HG03521 (cell line): ENCODE data around the gene RAPH1.
A peak's percentile ranks its signal among the peaks of the same experiment; 100 is the strongest.
"Not testable (repeated sequence)": the region's sequence is repeated elsewhere in the genome, so short reads cannot be mapped to it uniquely, and the experiment has no call there.

ENCODE experiments used
- ATAC-seq: cut with Tn5 transposase; IDR thresholded peaks from one replicate; pipeline ENCODE4 v1.9.1; 2021; ENCODE audit warnings: mild to moderate bottlenecking, moderate library complexity; ENCODE audit not compliant: unreplicated experiment

RAPH1 gene

DNA sequence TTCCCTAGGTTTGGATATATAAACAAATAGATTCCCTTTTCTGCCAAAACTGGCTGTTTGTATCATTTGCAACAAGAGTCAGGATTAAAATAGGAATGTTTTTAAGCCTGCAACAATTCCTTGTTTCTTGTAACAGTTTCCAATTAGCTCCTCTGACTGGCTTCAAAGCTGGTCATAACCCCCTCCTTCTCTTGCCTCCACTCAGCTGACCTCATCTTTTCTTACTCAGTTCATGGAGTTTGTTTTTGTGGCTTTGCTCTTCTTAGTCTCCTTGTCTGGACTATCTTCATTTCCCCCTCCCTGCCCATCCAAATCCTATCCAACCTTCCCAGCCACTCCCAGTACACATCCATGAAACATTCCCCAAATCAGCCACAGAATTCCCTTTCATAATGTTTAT, 14.3 kb upstream of the RAPH1 start:
- no peak for ATAC-seq

DNA sequence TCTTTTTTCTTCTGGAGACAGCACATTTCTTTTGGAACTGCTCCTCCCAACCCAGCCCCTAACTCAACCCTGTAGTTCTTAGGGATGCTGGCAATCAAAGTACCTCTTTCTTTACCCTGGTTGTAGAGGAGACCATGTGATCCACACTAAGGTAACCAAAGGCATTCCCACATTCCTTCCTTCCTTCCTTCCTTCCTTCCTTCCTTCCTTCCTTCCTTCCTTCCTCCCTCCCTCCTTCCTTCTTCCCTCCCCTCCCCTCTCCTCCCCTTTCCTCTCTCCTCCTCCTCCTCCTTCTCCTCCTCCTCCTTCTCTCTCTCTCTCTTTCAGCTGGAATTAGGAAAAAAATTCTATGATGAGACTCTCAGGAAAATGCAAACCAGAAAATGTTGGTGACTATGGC, 13.8 kb upstream of the RAPH1 start:
- ATAC-seq: no peak

DNA sequence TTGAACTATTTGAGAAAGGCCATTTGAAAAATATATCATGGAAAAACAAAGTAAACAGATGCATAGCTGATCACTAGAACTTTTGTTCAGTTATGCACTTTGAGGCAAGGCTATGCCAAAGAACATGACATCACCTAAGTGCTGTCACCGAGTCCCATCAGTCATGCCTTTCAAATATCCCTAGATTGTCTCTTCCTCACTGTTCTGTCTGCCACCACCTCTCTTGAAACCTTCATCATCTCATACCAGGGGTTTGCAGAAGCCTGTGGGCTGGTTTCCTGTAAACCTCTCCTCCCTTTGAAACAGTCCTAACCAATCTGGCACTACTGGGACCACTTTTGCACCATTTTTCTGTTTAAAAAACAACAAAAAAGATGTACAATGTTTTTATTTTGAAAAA, 12.3 kb upstream of the RAPH1 start:
- no peak for ATAC-seq

DNA sequence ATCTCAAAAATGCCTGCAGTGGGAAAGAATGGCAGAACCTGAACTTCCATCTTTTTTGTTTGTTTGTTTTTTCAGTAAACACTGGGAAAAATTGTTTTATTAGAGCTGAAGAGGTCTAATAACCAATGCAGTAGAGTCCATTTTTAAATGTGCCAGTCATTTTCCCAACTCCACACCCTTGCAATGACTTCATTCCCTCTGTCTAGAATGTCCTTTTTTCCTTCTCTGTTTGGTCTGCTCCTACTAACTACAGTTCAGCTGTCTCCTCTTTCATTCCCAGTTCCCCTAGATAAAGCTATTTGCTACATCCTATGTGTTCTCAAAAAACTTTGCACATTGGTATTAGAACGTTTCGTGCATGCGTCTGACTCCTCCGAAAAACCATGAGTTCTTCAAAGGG, 9.3 kb upstream of the RAPH1 start:
- ATAC-seq: no peak

DNA sequence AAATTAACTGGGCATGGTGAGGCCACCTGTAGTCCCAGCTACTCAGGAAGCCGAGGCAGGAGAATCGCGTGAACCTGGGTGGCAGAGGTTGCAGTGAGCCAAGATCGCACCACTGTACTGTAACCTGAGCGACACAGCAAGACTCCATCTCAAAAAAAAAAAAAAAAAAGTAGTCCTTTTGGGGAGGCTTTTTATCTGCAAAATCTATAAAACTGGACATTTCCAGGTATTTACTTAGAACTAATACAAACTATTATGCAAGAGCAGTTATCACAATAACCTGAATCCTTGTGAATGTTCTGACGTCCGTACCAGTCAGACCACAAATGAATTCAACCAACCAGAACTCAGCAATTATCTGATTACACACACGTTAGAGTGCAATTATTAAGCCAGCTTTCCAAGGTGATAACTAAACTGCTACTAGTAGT, 8.8 kb upstream of the RAPH1 start:
- no peak for ATAC-seq

DNA sequence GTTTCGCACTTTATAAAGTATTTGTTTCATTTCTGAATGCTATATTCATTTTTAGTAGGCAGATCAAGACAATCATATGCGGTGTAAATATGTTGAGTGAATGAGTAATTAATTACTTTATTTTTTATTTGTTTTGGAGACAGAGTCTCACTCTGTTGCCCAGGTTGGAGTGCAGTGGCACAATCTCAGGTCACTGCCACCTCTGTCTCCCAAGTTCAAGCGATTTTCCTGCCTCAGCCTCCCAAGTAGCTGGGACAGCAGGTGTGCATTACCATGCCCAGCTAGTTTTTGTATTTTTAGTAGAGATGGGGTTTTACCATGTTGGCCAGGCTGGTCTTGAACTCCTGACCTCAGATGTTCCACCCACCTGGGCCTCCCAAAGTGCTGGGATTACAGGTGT, 5.5 kb upstream of the RAPH1 start:
- not testable (repeated sequence) for ATAC-seq

DNA sequence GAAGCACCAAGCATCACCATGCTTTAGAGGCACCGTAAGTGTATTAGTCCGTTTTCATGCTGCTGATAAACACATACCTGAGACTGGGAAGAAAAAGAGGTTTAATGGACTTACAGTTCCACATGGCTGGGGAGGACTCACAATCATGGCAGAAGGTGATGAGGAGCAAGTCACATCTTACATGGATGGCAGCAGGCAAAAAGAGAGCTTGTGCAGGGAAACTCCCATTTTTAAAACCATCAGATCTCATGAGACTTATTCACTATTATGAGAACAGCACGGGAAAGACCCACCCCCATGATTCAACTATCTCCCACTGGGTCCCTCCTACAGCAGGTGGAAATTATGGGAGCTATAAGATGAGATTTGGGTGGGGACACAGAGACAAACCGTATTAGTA, 3.1 kb upstream of the RAPH1 start:
- not testable (repeated sequence) for ATAC-seq

DNA sequence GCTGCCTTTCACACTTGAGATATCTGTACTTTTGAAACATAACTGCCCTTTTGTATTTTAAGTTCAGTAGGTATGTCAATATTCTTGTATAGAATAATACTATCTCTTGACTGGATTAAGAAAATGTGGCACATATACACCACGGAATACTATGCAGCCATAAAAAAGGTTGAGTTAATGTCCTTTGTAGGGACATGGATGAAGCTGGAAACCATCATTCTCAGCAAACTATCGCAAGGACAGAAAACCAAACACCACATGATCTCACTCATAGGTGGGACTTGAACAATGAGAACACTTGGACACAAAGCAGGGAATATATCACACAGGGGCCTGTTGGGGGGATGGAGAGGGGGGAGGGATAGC, 1.5 kb upstream of the RAPH1 start:
- not testable (repeated sequence) for ATAC-seq

DNA sequence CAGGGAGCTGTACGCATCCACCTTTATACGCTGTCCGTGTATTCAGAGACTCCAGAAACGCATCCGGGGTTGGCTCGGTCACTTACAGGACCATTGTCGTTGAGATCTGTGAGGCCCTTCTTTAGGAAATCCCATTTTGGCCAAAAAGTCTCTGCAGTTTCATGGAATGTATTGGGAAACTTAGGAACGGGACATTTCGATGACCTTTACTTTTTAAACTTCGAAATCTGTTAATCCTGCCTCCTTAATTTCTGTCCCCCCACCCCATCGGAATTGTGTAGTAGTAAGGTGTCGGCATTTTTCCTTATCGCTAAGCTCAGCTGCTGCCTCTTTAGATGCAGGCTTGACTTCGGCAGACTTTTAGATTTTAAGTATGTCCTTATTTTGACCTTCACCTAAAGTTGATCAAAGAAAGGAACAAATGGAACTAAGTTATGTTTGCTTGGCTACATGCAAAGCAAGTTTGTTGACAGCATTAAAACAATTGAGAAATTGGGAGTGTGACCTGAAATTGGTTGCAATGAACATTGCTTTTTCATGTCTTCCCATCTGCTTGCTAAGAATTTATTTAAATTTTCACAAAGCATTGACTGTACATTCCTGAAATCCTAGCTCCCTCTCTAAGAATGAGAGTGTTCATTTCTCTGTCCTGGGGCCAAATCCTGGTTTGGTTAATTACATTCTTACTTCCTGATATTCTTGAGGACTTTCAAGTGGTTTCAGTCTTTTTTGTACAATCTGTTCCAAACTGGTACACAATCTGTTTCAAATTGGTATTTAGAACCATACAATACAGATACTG, 884 bp upstream of the RAPH1 start:
- ATAC-seq: no peak

DNA sequence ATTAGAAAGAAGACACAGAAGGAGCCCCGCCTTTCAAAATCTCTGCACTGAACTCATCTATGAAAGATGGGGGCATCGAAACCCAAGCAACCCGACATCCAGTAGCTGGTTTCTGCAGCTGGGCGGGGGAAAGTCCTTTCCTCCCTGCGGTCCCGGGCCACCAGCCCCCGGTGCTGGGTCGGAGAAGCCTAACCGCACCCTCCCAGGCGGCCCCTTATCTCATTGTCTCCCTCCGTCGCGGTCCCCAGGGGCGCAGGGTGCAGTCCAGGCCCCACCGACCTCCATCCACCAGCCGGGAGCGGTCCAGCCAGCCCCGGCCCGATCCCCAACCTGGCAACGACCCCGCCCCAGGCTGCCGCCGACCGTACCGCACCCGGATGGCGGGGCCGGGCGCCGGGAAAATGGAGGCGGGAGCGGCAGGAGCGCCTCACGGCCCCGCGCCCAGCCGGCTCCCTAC, 452 bp downstream of the RAPH1 start:
- peak; percentile 33 for ATAC-seq

DNA sequence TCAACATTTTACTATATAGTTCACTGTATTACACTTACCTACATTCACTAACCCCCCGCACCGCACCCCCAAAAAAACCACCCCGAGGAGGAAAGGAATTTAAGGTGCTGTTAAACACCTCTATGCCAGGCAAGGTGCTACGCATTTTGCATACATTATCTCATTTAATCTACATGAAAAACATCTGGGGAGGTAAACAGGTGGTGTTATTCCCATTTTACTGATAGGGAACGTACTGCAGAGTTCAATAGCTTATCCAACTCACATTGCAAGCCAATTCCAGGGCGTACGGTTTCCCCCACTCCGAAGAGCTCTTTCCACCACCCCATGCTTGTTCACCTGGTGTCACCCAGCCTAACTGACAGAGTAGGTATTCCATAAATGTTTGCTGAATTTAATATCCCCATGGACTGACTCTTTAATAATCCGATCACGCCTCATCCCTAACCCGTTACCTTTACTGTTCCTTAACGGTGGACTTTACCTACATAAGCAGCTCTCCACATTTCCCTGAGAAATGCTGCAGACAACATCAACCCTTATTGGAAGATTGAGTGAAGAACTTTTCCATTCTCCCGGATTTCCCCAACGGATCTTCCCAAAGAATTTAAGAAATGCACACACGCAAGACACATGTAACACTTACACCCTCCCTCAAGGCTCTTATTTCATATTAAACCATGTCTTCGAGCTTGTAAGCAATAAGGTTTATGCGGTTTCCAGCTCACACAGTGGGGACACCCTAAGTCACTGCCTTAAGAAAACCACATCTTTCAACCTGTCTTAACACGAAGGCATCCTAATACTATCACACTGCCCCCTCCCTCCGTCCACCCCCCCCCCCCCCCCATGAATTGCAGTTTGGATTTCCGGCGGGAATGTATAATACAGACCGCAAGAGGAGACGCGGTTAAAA, 1.2 kb downstream of the RAPH1 start:
- no peak for ATAC-seq

DNA sequence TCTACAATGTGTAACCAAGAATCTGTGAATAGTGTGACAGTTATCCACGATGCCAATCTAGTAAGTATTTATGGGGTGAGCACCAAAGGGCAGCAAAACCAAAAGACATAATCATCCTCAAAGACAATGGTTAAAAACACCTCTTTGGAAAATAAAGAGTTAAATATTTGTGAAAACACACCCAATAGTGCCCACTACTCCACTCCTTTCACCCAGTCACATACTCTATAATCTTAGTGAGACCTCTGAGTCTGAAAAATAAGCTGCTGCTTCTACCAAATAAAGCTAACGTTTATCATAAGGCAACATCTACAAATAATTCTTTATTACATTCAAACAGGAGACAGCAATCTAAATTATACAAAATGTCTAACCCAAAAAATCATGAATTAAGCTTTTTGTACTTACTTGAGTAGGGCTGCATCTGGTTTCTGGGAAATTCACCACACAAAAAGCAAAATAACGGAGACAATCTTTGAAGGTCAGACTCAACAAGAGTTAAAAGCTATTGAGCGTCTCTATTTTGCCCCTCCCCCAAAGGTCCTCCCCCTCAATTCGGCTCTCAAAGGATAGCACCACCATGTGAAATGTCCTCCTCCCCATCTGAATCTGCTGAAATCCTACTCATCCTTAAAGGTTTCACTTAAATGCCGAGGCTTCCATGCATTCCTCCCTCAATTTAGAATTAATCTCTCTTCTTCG, 2.0 kb downstream of the RAPH1 start:
- ATAC-seq: no peak

DNA sequence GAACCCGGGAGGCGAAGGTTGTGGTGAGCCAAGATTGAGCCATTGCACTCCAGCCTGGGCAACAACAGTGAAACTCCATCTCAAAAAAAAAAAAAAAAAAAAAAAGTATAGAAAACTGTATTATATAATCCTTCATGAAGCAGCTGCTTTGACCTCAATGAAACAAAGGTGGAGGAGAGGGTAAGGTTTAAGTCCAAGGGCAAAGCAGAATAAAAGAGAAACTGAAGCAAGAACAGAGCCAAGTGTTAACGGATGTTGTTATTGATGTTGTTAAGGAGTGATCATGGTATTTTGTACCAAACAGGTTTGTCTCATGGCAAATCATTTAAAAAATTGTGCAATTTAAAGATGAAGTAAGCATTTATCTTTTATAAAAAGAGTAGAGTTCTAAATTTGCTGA, 7.4 kb downstream of the RAPH1 start:
- ATAC-seq: no peak

DNA sequence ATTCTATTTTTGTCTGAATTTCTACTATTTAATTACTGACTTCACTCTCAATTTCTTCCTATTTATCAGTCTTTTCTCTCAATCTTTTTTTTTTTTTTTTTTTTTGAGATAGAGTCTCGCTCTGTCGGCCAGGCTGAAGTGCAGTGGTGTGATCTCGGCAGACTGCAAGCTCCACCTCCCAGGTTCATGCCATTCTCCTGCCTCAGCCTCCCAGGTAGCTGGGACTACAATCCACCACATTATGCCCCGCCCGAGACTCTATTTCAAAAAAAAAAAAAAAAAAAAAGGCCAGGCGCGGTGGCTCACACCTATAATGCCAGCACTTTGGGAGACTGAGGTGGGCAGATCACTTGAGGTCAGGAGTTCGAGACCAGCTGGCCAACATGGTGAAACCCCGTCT, 21.8 kb downstream of the RAPH1 start:
- not testable (repeated sequence) for ATAC-seq

DNA sequence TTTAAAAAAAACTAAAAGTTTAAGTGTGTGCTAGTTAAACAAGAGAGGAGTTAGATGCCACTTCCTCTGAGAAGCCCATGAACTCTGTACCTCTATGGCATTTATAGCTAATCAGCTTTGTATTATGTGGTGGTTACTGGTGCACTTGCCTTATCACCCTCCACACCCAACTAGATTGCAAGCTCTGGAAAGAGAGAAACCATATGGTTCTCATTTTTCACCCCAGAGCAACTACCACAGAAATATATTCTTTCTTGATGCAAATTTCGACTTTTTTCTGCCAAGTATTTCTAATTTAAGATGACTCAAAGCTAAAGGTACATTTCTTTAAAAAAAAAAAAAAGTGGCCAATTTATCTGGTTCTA, 24.2 kb downstream of the RAPH1 start:
- no peak for ATAC-seq

DNA sequence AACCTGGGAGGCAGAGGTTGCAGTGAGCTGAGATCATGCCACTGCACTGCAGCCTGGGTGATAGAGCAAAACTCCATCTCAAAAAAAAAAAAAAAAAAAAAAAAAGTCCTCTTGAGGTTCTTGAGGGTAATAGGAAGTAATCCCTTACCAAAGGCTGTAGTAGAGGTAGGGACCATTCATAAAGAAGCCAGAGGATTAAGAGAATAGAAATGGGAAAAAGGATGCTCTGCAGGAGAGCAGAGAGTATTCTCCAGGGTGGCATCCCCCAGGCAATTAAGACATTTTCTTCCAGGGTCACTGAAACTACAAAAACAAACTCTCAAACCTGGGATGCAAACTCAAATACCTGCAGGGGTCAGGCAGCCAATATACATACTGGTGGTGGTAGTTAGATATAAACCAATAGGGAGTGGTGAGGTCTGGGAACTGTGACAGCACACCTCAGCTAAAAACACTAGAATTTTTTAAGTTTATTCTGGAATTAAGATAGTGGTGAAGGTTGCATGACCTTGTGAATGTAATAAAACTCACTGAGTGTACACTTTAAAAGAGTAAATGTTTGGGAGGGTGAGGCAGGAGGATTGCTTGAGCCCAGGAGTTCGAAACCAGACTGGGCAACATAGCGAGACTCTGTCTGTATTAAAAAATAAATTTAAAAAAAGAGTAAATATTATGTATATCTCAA, 24.7 kb downstream of the RAPH1 start:
- ATAC-seq: no peak

DNA sequence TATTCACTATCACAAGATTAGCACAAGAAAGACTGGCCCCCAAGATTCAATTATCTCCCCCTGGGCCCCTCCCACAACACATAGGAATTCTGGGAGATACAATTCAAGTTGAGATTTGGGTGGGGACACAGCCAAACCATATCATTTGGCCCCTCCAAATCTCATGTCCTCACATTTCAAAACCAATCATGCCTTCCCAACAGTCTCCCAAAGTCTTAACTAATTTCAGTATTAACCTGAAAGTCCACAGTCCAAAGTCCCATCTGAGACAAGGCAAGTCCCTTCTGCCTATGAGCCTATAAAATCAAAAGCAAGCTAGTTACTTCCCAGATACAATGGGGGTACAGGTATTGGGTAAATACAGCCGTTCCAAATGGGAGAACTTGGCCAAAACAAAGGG, 31.6 kb downstream of the RAPH1 start:
- ATAC-seq: not testable (repeated sequence)

DNA sequence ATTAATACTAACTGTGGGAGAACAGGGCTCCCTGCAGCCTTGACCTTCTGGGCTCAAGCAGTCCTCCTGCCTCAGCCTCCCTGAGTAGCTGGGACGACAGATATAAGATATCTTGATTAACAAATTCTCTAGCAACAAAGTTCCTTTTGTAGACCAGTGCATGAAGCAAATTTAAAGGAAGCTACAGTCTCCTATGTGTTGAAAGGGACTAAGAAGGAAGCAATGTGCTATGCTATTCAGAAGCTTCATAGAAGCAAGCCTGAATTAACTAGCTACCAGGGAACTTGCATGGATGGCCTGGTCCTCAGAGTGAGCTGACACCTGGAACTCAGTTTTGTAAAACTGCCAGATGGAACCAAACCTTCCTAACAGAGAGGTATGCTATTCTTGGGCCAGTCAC, 33.2 kb downstream of the RAPH1 start:
- ATAC-seq: no peak

DNA sequence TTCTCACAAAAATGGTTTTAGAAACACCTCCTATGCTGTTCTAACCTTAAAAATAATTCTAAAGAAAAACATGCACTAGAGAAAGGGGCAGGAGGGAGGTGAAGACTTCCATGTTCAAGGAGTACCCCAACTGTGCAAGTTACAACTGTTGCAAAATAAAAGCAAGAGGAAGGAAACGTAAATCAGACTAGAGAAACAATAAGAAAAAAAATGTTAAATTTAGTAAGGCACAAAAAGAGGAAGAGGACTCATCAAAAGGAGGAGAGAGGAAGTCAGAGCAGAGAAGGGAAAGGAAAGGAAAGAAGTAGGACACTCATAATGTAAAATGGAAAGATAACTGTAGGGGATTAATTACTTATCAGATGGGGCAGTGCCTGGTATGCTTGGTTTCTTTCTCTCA, 34.1 kb downstream of the RAPH1 start:
- no peak for ATAC-seq

DNA sequence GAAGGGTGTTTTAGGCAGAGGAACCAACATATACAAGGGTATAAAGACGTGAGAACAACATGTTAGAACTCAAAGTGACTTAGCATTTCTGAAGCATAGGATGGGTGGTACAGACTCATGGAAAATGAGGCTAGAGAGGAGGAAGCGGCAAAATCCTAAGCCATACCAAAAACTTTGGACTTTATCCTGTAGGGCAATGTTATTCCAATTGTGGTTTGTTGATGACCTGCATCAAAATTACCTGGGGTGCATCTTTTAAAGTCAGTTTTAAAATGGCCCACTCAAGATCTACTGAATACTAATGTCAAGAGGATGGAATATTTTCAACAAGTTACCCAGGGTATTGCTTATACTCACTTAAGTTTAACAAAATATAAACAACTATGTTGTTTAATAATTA, 34.8 kb downstream of the RAPH1 start:
- no peak for ATAC-seq

DNA sequence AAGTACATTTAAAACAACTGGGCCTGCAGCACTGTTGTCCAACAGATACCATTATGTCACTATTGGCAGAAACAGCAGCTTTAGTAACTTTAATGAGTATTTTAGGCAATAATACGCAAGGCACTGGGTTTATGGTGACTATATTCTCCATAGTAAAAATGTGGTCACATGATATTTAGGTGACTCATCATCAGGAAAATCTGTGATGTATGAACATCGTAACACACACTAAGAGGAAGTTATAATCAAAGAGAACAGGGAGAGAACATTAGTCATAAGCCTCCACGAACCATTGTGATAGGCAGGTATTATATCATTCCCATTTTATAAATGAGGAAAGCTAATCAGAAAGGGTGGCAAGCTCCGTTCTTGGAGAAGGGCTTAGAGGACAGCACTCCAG, 36.9 kb downstream of the RAPH1 start:
- no peak for ATAC-seq
